Activated T-cell treated with anti-CD3 and anti-CD28 coated beads, Interleukin-2, amount 50 U/mL, for 1 hour (primary cell): ENCODE measurements around the gene CTDNEP1.

Experiments
- DNase-seq: peaks from one replicate; pipeline ENCODE4 v3.0.0-alpha.2; 2020

Gene CTDNEP1

DNA sequence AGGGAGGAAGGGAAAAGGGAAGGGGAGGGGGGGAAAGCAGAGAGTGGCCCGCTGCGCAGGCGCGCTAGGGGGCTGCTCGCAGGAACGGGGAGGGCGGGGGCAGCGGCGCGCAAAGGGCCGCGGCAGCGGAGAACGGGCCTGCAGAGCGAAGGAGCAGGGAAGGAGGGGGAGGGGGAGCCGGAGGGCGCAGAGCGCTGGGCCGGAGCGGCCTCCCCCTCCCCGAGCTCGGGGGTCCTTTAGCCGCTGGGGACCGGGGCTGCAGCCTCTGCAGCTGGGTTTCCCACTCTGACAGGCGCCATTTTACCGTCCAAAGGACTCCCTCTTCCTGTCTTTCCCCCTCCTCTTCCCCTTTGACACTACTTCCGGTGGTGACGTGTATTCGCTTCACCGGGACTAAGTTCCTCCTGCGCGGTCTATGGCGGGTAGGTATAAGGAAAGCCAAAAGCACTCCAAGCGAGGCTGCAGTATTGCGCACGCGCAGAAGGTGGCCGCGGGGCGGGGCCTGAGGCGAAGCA is at the start of gene CTDNEP1:
Gene CTDNEP1, minus strand, starts transcription at position 74 of the 515 bp plus-strand sequence. CDS start 438 bp downstream, outside the sequence.
- DNase-seq, result peak; percentile 99

DNA sequence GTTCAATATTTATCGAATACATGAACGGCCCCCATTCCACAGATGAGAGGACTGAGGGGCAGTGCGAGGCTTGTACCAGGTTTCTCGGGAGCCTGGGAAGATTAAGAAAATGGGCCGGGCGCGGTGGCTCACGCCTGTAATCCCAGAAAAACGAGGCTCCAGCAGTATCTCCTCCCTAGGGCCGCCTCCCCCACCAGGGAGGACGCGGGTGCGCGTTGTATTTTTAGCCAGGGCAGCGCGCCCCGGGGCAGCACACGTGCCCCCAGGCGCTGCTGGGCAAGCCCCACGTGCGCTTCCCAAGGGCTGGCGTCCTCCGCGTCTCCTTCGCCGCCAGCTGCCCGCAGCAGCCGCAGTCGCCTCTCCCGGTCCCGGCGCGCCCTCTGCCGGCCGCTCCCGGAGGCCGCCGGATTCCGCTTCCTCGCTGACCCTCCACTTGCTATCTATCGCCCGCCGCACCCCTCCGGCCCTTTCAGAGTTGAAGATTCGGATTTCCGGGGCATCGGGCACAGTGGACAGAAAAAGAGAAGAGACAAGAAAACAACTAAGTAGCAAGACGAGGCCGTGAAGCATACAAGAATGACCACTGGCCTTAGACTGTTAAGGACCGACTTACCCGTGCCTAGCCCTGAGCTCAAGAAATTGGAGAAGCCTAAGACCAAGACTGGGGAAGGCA is 44.8 kb upstream of the CTDNEP1 start:
- peak; percentile 74 for DNase-seq

DNA sequence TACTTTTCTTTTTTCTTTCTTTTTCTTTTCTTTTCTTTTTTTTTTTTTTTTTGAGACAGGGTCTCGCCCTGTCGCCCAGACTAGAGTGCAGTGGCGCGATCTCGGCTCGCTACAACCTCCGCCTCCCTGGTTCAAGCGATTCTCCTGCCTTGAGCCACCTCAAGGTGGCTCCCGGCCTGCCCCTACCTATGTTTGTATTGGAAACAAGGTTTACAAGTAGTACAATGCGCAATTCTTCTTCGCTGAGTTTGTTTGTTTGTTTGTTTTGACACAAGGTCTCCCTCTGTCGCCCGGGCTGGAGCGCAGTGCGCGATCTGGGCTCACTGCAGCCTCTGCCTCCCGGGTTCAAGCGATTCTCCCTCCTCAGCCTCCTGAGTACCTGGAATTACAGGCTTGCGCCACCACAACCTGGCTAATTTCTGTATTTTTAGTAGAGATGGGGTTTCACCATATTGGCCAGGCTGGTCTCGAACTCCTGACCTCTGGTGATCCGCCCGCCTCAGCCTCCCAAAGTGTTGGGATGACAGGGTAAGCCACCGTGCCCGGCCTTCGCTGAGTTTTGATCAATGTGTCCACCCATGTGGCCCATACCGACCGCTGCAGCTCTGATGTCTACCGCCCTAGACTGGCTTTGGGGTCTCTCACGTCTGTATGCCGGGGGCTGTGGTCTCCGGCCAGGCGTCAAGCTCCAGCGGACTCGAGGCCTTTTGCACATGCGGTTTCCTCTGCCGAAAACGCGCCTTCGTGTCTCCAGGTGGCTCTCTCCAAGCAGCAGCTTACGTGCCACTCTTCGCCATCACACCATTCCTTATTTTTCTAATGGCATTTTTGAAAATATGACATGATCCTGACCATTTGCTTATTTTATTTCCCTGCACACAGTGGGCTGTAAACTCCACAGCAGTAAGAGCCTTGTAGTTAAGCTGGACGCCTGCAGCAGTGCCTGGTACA is 44.0 kb upstream of the CTDNEP1 start:
- DNase-seq, result no peak

DNA sequence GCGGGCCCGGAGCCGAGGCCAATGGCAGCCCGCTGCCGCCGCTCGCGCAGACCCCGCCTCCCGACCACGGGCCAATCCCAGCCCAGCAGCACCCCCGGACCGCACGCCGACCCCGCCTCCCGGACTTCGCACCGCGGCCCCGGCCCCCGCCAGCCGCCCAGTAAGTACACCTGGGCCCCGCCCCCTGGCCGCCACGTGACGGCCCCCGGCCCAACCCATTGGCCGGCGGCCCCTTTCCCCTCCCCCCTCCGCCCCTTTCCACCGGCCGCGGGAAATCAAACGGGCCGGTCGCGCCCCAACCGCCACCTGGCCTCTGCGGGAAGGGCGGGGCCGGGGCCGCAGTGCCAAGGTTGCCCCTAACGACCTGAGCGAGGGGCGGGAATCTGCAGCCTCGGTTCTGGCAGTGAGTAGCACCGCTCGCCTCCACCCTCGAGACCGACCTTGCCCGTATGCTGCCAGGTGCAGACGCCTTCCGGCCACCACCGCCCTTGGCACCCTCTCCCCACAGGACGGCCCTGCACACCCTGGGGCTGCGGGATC is 43.1 kb upstream of the CTDNEP1 start, which contains the start of gene YBX2:
Gene YBX2, minus strand, starts transcription at position 26 of the 540 bp plus-strand sequence. CDS start 139 bp downstream, outside the sequence.
- peak; percentile 74 for DNase-seq

DNA sequence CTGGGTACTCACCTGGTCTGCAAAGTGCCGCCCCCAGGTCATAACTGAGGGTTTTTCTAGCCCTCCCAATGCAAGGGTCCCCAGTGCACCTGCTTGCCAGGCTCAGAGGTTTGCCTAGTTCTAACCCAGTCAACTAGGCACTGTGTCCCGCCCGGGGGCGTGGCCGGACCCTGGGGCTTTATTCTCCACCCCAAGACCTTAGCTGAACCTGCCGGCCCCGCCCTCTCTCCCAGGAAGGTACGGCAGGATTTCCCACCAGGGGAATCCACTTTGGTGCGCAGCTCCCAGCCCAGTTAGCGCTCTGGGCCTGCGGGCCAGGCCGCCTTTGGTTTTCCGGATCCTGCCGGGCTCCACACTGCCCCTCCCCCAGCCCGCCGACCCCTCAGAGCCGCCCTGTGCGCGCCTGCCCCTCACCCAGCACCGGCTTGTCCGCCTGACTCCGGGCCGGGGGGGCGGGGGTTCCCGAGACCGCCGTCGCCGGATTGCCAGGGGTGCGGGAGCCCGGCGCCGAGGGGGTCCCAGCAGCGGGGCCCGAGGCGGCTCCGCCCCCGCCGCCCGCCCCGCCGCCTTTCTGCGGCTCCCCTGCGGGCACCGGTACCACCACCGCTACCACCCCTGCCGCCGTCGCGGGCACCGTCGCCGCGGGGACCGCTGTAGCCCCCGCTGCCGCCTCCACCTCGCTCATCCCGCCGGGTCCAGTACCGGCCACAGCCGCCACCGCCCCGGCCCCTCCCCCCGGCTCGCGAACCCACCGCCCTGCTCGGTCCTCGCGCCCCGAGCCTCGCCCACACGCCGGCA is 42.5 kb upstream of the CTDNEP1 start:
- peak; percentile 39 for DNase-seq

DNA sequence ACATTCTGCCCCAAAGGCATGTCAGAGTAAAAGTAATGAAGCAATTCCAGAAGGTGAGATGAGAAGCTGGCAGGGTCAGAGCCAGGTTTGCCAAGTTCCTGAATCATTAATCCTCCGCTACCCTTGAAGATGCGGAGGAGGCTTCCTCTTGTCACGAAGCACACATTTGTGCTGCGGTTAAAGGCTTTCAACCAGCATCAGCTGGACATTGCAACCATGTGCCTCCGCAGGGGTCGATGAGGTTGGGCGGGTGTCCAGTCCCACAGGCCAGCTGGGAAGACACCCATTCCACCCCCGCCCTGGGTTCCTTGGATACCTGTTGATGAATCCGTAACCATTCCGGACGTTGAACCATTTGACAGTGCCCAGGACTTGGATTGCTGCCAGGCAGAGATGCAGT is 41.6 kb upstream of the CTDNEP1 start:
- DNase-seq, result no peak

GRCh38 chr17:7292729-7293128 is 41.2 kb upstream of the CTDNEP1 start:
- DNase-seq, result no peak

GRCh38 chr17:7292194-7292593 is 40.7 kb upstream of the CTDNEP1 start:
- DNase-seq, result no peak

DNA sequence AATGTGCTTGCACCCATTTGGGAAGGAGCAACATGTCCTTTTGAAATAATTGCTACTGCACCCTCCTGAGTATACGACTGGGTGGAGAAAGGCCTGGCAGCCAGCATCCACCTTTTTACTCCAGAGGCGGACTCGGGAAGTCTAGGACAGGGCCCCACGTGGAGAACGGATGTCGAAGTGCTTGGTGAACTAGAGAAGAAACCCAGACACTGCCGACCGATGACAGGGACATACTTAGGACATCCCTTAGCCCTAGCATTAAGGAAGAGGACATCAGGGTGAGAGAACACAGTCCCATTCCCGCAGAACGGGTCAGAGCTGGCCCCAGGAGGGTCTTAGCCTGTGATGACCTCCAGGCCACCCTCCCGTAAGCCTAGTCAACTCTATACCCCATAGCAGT is 39.2 kb upstream of the CTDNEP1 start:
- no peak for DNase-seq

DNA sequence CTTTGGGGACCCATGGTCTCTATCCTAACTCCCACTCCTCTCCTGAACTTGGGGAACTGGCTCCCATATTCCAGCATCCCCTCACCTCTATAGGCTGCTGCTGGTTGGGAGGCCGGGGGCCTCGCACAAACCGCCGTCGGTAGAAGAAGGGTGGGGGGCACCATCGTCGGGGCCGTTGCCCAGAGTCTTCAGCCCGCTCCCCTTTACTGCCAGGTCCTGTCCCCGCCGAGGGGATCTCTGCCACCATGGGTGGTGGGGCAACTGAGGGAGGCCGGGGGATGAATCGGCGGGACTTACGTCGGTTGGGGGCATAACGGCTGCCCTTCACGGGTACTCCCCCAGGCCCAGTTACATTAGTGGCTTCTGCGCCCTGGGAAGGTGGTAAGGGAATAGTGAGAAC is 38.6 kb upstream of the CTDNEP1 start:
- DNase-seq, result no peak

DNA sequence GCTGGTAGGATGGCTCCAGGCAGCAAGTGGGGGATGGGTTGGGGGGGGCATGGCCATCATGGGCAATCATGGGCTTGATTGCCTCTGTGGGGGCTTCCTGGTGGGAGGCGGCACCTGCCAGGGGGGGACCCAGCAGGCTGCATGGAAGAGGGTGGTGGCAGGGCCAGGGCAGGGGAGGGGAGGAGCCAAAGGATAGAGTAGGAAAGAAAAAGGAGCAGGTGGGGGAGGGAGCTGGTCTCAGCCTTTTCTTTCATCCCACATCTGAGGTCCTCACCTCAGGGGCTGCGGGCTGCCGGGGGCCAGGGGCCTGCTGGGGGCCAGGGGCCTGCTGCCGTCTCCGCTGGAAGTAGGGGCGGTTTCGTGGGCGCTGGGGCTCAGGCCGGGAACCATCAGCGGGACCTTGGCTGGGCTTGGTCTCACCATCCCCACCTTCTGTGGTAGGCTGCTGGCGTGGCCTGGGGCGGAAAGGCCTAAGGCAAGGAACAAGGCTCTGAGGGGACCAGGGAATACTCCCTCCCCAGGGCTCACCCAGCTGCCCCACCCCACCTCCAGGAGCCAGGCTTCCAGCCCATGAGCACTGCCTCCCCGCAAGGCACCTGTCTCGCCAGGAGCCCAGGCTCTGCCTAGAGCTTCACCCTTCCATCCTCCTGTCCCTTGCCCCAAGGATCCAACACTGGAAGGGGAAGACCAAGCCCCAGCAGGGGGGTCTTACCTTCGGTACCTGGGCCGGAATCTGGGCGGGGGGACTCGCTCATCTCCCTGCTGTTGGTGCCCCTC is 37.9 kb upstream of the CTDNEP1 start:
- DNase-seq, result no peak

DNA sequence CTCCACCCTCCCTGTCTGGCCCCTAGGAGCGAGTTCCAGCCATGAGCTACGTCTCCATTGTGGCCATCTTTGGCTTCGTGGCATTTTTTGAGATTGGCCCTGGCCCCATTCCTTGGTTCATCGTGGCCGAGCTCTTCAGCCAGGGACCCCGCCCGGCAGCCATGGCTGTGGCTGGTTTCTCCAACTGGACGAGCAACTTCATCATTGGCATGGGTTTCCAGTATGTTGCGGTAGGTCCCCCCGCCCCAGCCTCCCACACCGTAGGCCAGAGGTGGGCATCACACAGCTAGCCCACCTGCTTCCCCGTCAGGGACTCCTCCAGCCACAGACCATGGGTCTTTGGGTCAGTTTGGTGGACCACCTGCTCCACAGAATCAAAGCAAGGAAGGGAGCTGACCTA is 34.1 kb upstream of the CTDNEP1 start:
- no peak for DNase-seq

GRCh38 chr17:7284911-7285310 is 33.4 kb upstream of the CTDNEP1 start:
- no peak for DNase-seq

- no peak for DNase-seq
Measured at GRCh38 chr17:7283471-7284216, 32.1 kb upstream of the CTDNEP1 start.

DNA sequence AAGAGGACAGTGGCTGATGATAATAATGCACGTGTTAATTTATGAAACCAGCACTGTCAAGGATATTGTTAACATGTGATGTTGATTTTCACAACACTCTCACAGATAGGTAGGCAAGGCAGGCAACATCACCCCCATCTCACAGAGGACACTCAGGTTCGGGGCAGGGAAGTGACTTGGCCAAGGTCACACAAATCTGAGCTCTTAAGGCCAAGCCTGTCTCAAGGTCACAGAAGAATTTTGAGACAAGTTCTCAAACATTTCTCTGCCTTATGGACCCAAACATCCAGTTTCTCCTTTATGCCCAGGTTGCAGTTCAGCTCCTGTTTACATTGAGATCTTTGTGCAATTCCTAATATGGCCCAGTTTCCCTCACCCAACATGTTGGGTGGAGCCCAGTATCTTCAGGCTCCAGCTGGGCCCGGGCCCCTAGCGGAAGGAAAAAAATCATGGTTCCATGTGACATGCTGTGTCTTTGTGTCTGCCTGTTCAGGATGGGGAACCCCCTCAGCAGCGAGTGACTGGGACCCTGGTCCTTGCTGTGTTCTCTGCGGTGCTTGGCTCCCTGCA is 31.3 kb upstream of the CTDNEP1 start:
- no peak for DNase-seq

DNA sequence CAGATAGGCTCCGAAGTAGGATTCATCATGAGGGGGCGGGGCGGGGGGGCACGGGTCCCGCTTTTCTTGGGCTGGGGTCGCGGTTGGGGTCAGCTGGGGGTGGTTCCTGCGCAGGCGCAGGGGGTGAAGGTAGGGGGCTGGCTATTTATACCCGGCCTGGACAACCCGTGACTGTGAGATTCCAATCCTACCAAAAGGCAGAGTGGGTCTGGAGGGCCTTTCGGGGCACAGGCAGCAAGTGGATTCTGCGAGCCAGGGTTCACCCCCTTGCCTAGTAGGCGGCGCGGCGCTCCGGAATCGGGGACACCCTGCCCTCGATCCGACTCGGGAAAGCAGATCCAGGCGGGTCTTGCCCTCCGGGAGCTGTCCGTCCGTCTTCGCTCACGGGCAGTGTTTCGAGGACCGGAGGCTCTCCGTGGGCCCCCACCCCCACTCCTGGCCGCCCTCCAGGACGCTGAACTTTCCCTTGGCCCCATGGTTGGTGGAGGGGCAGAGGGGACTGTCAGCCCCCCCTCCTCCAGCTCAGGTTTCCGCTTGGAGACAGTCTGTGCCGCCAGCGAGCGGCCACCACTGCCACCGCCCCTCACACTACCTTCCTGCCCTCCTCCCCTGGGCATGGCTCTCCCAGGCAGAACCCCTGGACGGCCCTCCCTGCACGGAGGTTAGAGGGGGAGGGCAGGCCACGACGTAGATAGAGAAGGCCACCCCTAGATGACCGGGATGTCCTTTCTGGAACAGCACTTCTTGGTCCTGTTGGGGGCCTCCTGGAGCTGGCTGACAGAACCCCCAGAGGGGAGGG is 30.6 kb upstream of the CTDNEP1 start:
- peak; percentile 31 for DNase-seq

- DNase-seq, result peak; percentile 82
Measured at GRCh38 chr17:7281074-7281952, 29.8 kb upstream of the CTDNEP1 start, which contains the start of gene SLC2A4. SLC2A4 (plus strand) TSS chr17:7281718; CDS start chr17:7281935, 217 bp downstream.

DNA sequence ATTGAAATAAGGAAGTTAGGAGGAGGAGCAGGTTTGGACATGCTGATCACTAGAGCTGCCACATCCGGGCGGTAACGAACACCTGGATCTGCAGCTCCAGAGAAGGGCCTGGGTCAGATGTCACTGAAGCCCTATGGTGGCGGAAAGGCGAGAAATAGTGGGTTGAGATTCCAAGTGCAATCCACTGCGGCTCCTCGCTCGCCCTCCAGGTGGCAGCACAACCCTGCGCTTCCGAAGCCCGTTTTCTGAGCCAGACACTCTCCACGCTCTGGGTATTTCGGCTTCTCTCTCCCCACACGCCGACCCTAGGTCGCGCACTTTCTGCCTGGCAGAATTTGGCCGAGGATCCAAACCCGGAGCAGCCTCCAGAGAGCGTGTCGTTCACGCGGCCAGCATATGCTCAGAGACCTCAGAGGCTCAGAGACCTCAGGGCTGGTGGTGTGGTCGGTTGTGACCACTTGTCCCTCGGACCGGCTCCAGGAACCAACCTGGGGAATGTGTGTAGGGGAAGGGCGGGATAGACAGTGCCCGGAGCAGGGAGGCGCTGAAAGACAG is 29.1 kb upstream of the CTDNEP1 start:
- DNase-seq, result peak; percentile 89
